Activated CD8-positive, alpha-beta T cell treated with anti-CD3 and anti-CD28 coated beads for 36 hours (primary cell): ENCODE results near the gene ODAD2. TPM values are rescaled to one million over a fixed set of nuclear protein-coding genes. Genes with fewer than 3 reads are reported as not detected.

Experiments used
- ATAC-seq: fragments of 200-7000 bp; cut with Tn5 transposase; one replicate; pipeline ENCODE4 v1.10.0; 2021; ENCODE audit warnings: mild to moderate bottlenecking, moderate library complexity
- CTCF ChIA-PET: fragments of 350-600 bp; sonication (Branson Sonifier 250); formaldehyde crosslinking; loops from one replicate; lab custom pipeline; 2021; ENCODE audit warnings: antibody characterized with exemption; lab: Charles Lee
- POLR2A ChIA-PET: fragments of 350-600 bp; sonication (Branson Sonifier 250); formaldehyde crosslinking; loops from one replicate; lab custom pipeline; 2021; ENCODE audit warnings: antibody characterized with exemption; lab: Charles Lee
- DNase-seq: peaks from one replicate; pipeline ENCODE4 v3.0.0-alpha.2; 2020
- H3K27ac Mint-ChIP-seq: one replicate; pipeline ENCODE4 v1.8.0; 2021; ENCODE audit warnings: mild to moderate bottlenecking, mixed read lengths
- H3K27me3 Mint-ChIP-seq: one replicate; pipeline ENCODE4 v1.8.0; 2021; ENCODE audit warnings: mixed read lengths
- H3K36me3 Mint-ChIP-seq: one replicate; pipeline ENCODE4 v1.8.0; 2021; ENCODE audit warnings: low read depth, mixed read lengths
- H3K4me1 Mint-ChIP-seq: one replicate; pipeline ENCODE4 v1.8.0; 2021; ENCODE audit warnings: low read depth, mixed read lengths
- H3K4me3 Mint-ChIP-seq: one replicate; pipeline ENCODE4 v1.8.0; 2021; ENCODE audit warnings: mild to moderate bottlenecking, moderate library complexity, mixed read lengths
- H3K9me3 Mint-ChIP-seq: one replicate; pipeline ENCODE4 v1.8.0; 2021; ENCODE audit warnings: mixed read lengths
- CTCF ChIP-seq: fragments of 200-600 bp; IDR thresholded peaks from one replicate; pipeline ENCODE4 v1.8.0; 2022; ENCODE audit warnings: antibody characterized with exemption, mild to moderate bottlenecking
- intact Hi-C: fragments of 100-400 bp; cut with micrococcal nuclease; formaldehyde crosslinking; loops from one replicate; pipeline ENCODE4 v1.10.0; 2022
- total RNA-seq, 2 experiments: library from RNA; stranded (reverse); gene quantifications; one replicate each; pipeline ENCODE4 v1.2.3, GENCODE V29; 2021

ODAD2 gene
- total RNA-seq, 2 experiments from 2014 or later, result 0.40 to 0.88 TPM

- ChIA-PET POLR2A (no interaction called here), CTCF (no interaction called here)
- DNase-seq (no peak), ATAC-seq (no peak)
- intact Hi-C loops, result no loop called here
- no peak for TF ChIP-seq CTCF
- Mint-ChIP-seq H3K36me3 (no peaks in the 10 kb centered on the region), H3K27ac (no peak overlapping the region), H3K4me3 (no peak overlapping the region), H3K4me1 (no peaks in the 10 kb centered on the region), H3K27me3 (no peaks in the 10 kb centered on the region), H3K9me3 (no peaks in the 10 kb centered on the region)
These were observed 49.2 kb downstream of the ODAD2 start for GRCh38 chr10:27949528-27950241.

GRCh38 chr10:27948186-27948585 lies 50.7 kb downstream of the ODAD2 start:
- peaks cover 1% of the 10 kb centered on the region for H3K27me3 Mint-ChIP-seq
- intact Hi-C loops, result no loop called here
- no peaks in the 10 kb centered on the region for H3K36me3 Mint-ChIP-seq
- TF ChIP-seq CTCF, result no peak
- no peaks in the 10 kb centered on the region for H3K9me3 Mint-ChIP-seq
- H3K4me1 Mint-ChIP-seq, result no peaks in the 10 kb centered on the region
- ATAC-seq, result no peak
- DNase-seq, result no peak
- no peak overlapping the region for H3K27ac Mint-ChIP-seq
- CTCF ChIA-PET, result no interaction called here
- POLR2A ChIA-PET, result no interaction called here
- no peak overlapping the region for H3K4me3 Mint-ChIP-seq

GRCh38 chr10:27947540-27947939 lies 51.3 kb downstream of the ODAD2 start:
- no peak for TF ChIP-seq CTCF
- no peak for ATAC-seq
- Mint-ChIP-seq H3K36me3 (no peaks in the 10 kb centered on the region), H3K27me3 (peaks cover 1% of the 10 kb centered on the region), H3K4me3 (no peak overlapping the region), H3K9me3 (no peaks in the 10 kb centered on the region), H3K27ac (no peak overlapping the region), H3K4me1 (no peaks in the 10 kb centered on the region)
- intact Hi-C loops, result no loop called here
- POLR2A ChIA-PET, result no interaction called here
- no peak for DNase-seq
- CTCF ChIA-PET, result no interaction called here

- TF ChIP-seq CTCF, result no peak
- peaks cover 1% of the 10 kb centered on the region for H3K27me3 Mint-ChIP-seq
- intact Hi-C loops, result no loop called here
- H3K4me1 Mint-ChIP-seq, result no peaks in the 10 kb centered on the region
- no peaks in the 10 kb centered on the region for H3K9me3 Mint-ChIP-seq
- POLR2A ChIA-PET, result no interaction called here
- H3K4me3 Mint-ChIP-seq, result no peak overlapping the region
- no peak overlapping the region for H3K27ac Mint-ChIP-seq
- CTCF ChIA-PET, result no interaction called here
- no peak for ATAC-seq
- no peak for DNase-seq
- H3K36me3 Mint-ChIP-seq, result no peaks in the 10 kb centered on the region
These were observed 54.9 kb downstream of the ODAD2 start for GRCh38 chr10:27944005-27944404.

- intact Hi-C loops, result no loop called here
- Mint-ChIP-seq H3K4me3 (no peak overlapping the region), H3K9me3 (no peaks in the 10 kb centered on the region), H3K36me3 (no peaks in the 10 kb centered on the region), H3K27me3 (no peaks in the 10 kb centered on the region), H3K4me1 (no peaks in the 10 kb centered on the region), H3K27ac (no peak overlapping the region)
- DNase-seq (no peak), ATAC-seq (no peak)
- no peak for TF ChIP-seq CTCF
- POLR2A ChIA-PET, result no interaction called here
- CTCF ChIA-PET, result no interaction called here
These were observed 84.0 kb downstream of the ODAD2 start for GRCh38 chr10:27914888-27915287.
